ENCODE data around the gene AKR7A3.
"Not testable (repeated sequence)": the region's sequence is repeated elsewhere in the genome, so short reads cannot be mapped to it uniquely, and the experiment has no call there.

AKR7A3 gene

GRCh38 chr1:19317126-19317910, 28.7 kb upstream of the AKR7A3 start:
- DNase-seq: no peak

- DNase-seq: no peak
Observed at GRCh38 chr1:19315378-19316198, 27.0 kb upstream of the AKR7A3 start.

GRCh38 chr1:19313961-19314882, 25.7 kb upstream of the AKR7A3 start:
- no peak for DNase-seq

GRCh38 chr1:19313636-19313959, 25.0 kb upstream of the AKR7A3 start:
- DNase-seq: no peak

- no peak for DNase-seq
Observed at GRCh38 chr1:19312782-19313635, 24.4 kb upstream of the AKR7A3 start.

GRCh38 chr1:19311931-19312781, 23.6 kb upstream of the AKR7A3 start, which contains the start of the genes AKR7A2 and SLC66A1:
Gene AKR7A2 (minus strand): TSS chr1:19312144. CDS start chr1:19312124, 20 bp downstream.
Gene SLC66A1 (plus strand): TSS chr1:19312326. CDS start chr1:19317678, 5,352 bp downstream.
- DNase-seq: peak; percentile 96

GRCh38 chr1:19311503-19311930, 22.9 kb upstream of the AKR7A3 start:
- no peak for DNase-seq

GRCh38 chr1:19310720-19311502, 22.3 kb upstream of the AKR7A3 start:
- DNase-seq: no peak

GRCh38 chr1:19310061-19310460, 21.5 kb upstream of the AKR7A3 start:
- no peak for DNase-seq

- no peak for DNase-seq
Observed at GRCh38 chr1:19309123-19309813, 20.7 kb upstream of the AKR7A3 start.

GRCh38 chr1:19308509-19308907, 19.9 kb upstream of the AKR7A3 start:
- DNase-seq: no peak

GRCh38 chr1:19307794-19308508, 19.4 kb upstream of the AKR7A3 start:
- no peak for DNase-seq

- DNase-seq: no peak
Observed at GRCh38 chr1:19306941-19307340, 18.4 kb upstream of the AKR7A3 start.

GRCh38 chr1:19305880-19306279, 17.3 kb upstream of the AKR7A3 start:
- DNase-seq: no peak

- not testable (repeated sequence) for DNase-seq
Observed at GRCh38 chr1:19304081-19304480, 15.5 kb upstream of the AKR7A3 start.

GRCh38 chr1:19300211-19300610, 11.6 kb upstream of the AKR7A3 start:
- DNase-seq: no peak

GRCh38 chr1:19294638-19295037, 6.1 kb upstream of the AKR7A3 start:
- no peak for DNase-seq

GRCh38 chr1:19289244-19289643, 674 bp upstream of the AKR7A3 start:
- DNase-seq: no peak
